Progenitor cell of endocrine pancreas (in vitro differentiated cells): ENCODE data around the gene FAM78A. TPM values are rescaled to one million over a fixed set of nuclear protein-coding genes. Genes with fewer than 3 reads are reported as not detected.

Experiments
- DNase-seq: peaks from one replicate; pipeline ENCODE4 v3.0.0; 2021; ENCODE audit warnings: low spot score; ENCODE audit not compliant: unreplicated experiment
- H3K27ac Mint-ChIP-seq: 2 replicates; pipeline ENCODE4 v1.8.0; 2021; ENCODE audit warnings: mild to moderate bottlenecking, moderate library complexity, mixed read lengths
- H3K27me3 Mint-ChIP-seq: 2 replicates; pipeline ENCODE4 v1.8.0; 2021; ENCODE audit warnings: mixed read lengths
- H3K36me3 Mint-ChIP-seq: 2 replicates; pipeline ENCODE4 v1.8.0; 2022; ENCODE audit warnings: mixed read lengths; ENCODE audit not compliant: insufficient read depth
- H3K4me1 Mint-ChIP-seq: 2 replicates; pipeline ENCODE4 v1.8.0; 2021; ENCODE audit warnings: low read depth, mixed read lengths
- H3K4me3 Mint-ChIP-seq: 2 replicates; pipeline ENCODE4 v1.8.0; 2021; ENCODE audit warnings: low read depth, mild to moderate bottlenecking, moderate library complexity, mixed read lengths
- H3K9me3 Mint-ChIP-seq: 2 replicates; pipeline ENCODE4 v1.8.0; 2021; ENCODE audit warnings: low read depth, mixed read lengths
- CTCF ChIP-seq: fragments of 200-600 bp; sonication (generic); IDR thresholded peaks from one replicate; pipeline ENCODE4 v1.5.0; 2021; ENCODE audit warnings: antibody characterized with exemption, mild to moderate bottlenecking; ENCODE audit not compliant: unreplicated experiment
- total RNA-seq: library from RNA; stranded (reverse); gene quantifications from 2 replicates; pipeline ENCODE4 v1.2.1, GENCODE V29; 2021

FAM78A gene
- total RNA-seq, 1 donor from 2014 or later = 2.0 TPM

DNA sequence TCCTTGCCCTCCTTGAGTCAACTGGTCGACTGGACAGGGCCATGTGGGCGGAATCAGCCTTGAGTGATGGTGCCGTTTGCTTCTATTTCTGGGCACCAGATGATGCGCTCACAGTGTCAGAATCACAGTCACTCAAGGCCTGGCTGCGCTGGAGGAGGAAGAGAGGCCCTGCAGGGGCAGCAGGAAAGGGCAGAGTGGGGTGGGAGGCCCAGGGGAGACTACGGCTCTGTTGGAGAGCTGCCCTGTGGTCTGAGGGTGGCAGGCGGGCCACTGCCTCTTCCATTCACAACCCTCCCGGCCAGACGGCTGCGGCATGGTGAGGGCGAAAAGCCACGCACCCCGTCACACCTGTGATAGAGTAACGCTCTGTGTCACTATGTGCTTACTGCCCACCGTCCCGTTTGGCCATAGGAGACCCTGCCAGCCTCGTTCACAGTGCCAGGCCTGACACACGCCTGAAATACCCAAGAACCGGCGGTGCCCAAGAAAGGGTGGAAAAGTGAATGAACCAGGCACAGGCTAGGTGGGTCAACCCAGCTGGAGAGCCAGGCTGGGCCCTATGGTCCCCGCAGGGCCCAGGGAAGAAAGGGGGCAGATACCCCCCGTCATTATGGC, 23.1 kb upstream of the FAM78A start:
- DNase-seq = no peak
- Mint-ChIP-seq H3K9me3 (no peaks in the 10 kb centered on the region), H3K4me1 (no peaks in the 10 kb centered on the region), H3K36me3 (no peaks in the 10 kb centered on the region), H3K4me3 (no peak overlapping the region), H3K27ac (no peak overlapping the region), H3K27me3 (no peaks in the 10 kb centered on the region)
- TF ChIP-seq CTCF = no peak

GRCh38 chr9:131298816-131299215, 22.5 kb upstream of the FAM78A start:
- Mint-ChIP-seq H3K36me3 (no peaks in the 10 kb centered on the region), H3K9me3 (no peaks in the 10 kb centered on the region), H3K4me1 (no peaks in the 10 kb centered on the region), H3K27me3 (no peaks in the 10 kb centered on the region), H3K4me3 (no peak overlapping the region), H3K27ac (no peak overlapping the region)
- no peak for TF ChIP-seq CTCF
- DNase-seq = no peak

DNA sequence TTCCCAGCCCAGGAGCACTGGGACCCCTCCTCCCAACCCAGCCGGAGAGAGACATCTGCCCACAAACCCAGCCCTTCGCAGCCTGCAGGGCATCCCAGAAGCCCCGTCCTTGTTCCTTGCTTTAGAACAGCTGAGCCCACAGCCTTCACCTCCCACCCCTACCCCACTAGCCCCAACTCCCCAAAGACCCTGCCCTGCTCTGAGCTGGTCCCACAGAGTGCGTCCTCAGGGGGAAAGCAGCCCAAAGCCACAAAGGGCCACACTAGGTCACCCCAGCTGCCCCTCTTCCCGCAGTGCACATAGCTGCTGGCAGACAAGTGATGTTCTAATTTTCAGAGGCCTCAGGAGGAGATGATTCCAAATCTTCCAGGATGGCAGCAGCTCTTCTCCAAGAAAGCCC, 22.0 kb upstream of the FAM78A start:
- TF ChIP-seq CTCF = no peak
- no peaks in the 10 kb centered on the region for H3K27me3 Mint-ChIP-seq
- DNase-seq = no peak
- no peak overlapping the region for H3K27ac Mint-ChIP-seq
- H3K4me3 Mint-ChIP-seq = no peak overlapping the region
- H3K36me3 Mint-ChIP-seq = no peaks in the 10 kb centered on the region
- no peaks in the 10 kb centered on the region for H3K4me1 Mint-ChIP-seq
- H3K9me3 Mint-ChIP-seq = no peaks in the 10 kb centered on the region

- Mint-ChIP-seq H3K27ac (no peak overlapping the region), H3K27me3 (no peaks in the 10 kb centered on the region), H3K4me3 (no peak overlapping the region), H3K9me3 (no peaks in the 10 kb centered on the region), H3K4me1 (no peaks in the 10 kb centered on the region), H3K36me3 (no peaks in the 10 kb centered on the region)
- TF ChIP-seq CTCF = no peak
- no peak for DNase-seq
These were observed 21.6 kb upstream of the FAM78A start for GRCh38 chr9:131297903-131298302.

GRCh38 chr9:131296906-131297500, 20.7 kb upstream of the FAM78A start:
- no peaks in the 10 kb centered on the region for H3K36me3 Mint-ChIP-seq
- DNase-seq = no peak
- no peaks in the 10 kb centered on the region for H3K27me3 Mint-ChIP-seq
- H3K4me1 Mint-ChIP-seq = no peaks in the 10 kb centered on the region
- no peak overlapping the region for H3K4me3 Mint-ChIP-seq
- no peak overlapping the region for H3K27ac Mint-ChIP-seq
- no peak for TF ChIP-seq CTCF
- no peaks in the 10 kb centered on the region for H3K9me3 Mint-ChIP-seq
